GM12892 (cell line): ENCODE data around the gene SLC35F4.

Experiments
- POLR2A ChIP-seq: IDR thresholded peaks from 2 replicates; pipeline ENCODE4 v1.6.1; 2011; ENCODE audit warnings: low read depth, low read length, control low read depth
- TAF1 ChIP-seq: IDR thresholded peaks from 2 replicates; pipeline ENCODE4 v1.6.1; 2011; ENCODE audit warnings: low read depth, mild to moderate bottlenecking, control low read depth, low read length, borderline replicate concordance

DNA sequence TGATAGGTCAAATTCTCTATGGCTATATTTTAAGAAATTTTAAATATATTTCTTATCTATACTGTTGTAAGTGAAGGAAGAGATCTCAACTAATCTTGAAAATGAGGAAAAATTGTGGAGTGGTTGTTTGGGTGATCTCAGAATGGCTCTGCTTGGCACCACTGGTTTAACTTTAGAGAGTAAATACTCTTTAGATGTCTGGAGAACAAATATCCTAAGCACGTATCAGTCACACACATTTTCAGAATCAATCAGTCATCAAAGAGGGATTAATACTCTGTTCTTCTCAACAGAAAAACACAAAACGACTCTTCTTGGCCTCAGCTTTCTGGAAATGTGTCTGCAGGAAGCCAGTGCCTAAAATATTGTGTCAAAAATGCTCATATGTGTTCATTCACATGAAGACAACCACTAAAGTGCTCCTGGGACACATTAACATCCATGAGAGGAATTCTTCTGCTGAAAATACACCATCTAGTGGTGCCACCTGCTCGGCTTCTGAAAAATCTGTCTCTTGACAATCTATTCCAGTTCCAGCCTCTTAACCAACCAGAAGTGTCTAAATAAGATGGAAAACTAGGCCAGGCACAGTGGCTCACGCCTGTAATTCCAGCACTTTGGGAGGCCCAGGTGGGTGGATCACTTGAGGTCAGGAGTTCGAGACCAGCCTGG lies 291.1 kb downstream of the SLC35F4 start:
- TF ChIP-seq POLR2A: no peak
- TF ChIP-seq TAF1: no peak
